Suprapubic skin (tissue), 4 donors: Measurements from ENCODE around the gene C3. TPM values are rescaled to one million over a fixed set of nuclear protein-coding genes. Genes with fewer than 3 reads are reported as not detected.
"Not testable (repeated sequence)": the region's sequence is repeated elsewhere in the genome, so short reads cannot be mapped to it uniquely, and the experiment has no call there.

Source experiments
- DNase-seq, 2 donors: peaks; one replicate each; pipeline ENCODE4 v3.0.0-alpha.2; 2019; ENCODE audit warnings: low spot score in 2 of 2
- H3K27ac ChIP-seq: fragments of 200-600 bp; sonication (generic); one replicate; pipeline ENCODE4 v1.5.1; 2019
- H3K27me3 ChIP-seq: fragments of 200-600 bp; sonication (generic); one replicate; pipeline ENCODE4 v1.5.1; 2019
- H3K36me3 ChIP-seq: fragments of 200-600 bp; sonication (generic); one replicate; pipeline ENCODE4 v1.5.1; 2019
- H3K4me1 ChIP-seq: fragments of 200-600 bp; sonication (generic); one replicate; pipeline ENCODE4 v1.5.1; 2019
- H3K4me3 ChIP-seq: fragments of 200-600 bp; sonication (generic); one replicate; pipeline ENCODE4 v1.5.1; 2019; ENCODE audit warnings: mild to moderate bottlenecking
- H3K9me3 ChIP-seq: fragments of 200-600 bp; sonication (generic); one replicate; pipeline ENCODE4 v1.5.1; 2019
- CTCF ChIP-seq, 2 donors: fragments of 200-600 bp in 1 of 2; fragments of 450-650 bp in 1 of 2; sonication (generic) in 1 of 2; IDR thresholded peaks; one replicate each; pipeline ENCODE4 v1.5.1; 2016 to 2019; ENCODE audit warnings: antibody characterized with exemption in 2 of 2, mild to moderate bottlenecking in 1 of 2, moderate library complexity in 1 of 2
- EP300 ChIP-seq: sonication (generic); formaldehyde crosslinking; IDR thresholded peaks from one replicate; pipeline ENCODE4 v1.6.1; 2017; ENCODE audit warnings: antibody characterized with exemption
- POLR2A ChIP-seq, 2 donors: fragments of 450-650 bp; IDR thresholded peaks; one replicate each; pipeline ENCODE4 v1.6.1; 2017; ENCODE audit warnings: antibody characterized with exemption in 2 of 2, mild to moderate bottlenecking in 2 of 2, moderate library complexity in 2 of 2
- POLR2AphosphoS5 ChIP-seq, 3 donors: sonication (generic); formaldehyde crosslinking; IDR thresholded peaks; one replicate each; pipeline ENCODE4 v1.6.1; 2017; ENCODE audit warnings: antibody characterized with exemption in 3 of 3
- WGBS: methylation state at CpG from one replicate; pipeline ENCODE4 v1.1.5; 2018; 5-methylcytosine and 5-hydroxymethylcytosine counted together
- total RNA-seq, 4 donors: library from RNA; depleted of rRNA; stranded (reverse); fragments of >200 nt; gene quantifications; one replicate each; pipeline ENCODE4 v1.1.0, GENCODE V29; 2016

The C3 gene
- total RNA-seq, 4 donors from 2014 or later: 55.3 to 109 (median 86.8) TPM

- Histone ChIP-seq H3K27me3 (peaks cover 38% of the 10 kb centered on the region), H3K9me3 (no peaks in the 10 kb centered on the region), H3K36me3 (no peaks in the 10 kb centered on the region), H3K4me1 (peaks cover 3% of the 10 kb centered on the region), H3K27ac (no peak overlapping the region), H3K4me3 (no peak overlapping the region)
- TF ChIP-seq POLR2A (IDR thresholded peaks at IDR 0.05): no peak
- TF ChIP-seq EP300: no peak
- TF ChIP-seq POLR2AphosphoS5 (IDR thresholded peaks at IDR 0.05): no peak
- TF ChIP-seq CTCF (IDR thresholded peaks at IDR 0.05): no peak
- 95% methylated on average over 6 of the region's 14 CpGs for WGBS
- DNase-seq: no peak
Measured at GRCh38 chr19:6663236-6664201, 56.9 kb downstream of the C3 start.

- Histone ChIP-seq H3K4me1 (peaks cover 3% of the 10 kb centered on the region), H3K4me3 (no peak overlapping the region), H3K9me3 (no peaks in the 10 kb centered on the region), H3K27me3 (peaks cover 44% of the 10 kb centered on the region), H3K27ac (no peak overlapping the region), H3K36me3 (no peaks in the 10 kb centered on the region)
- no peak for TF ChIP-seq POLR2AphosphoS5 (IDR thresholded peaks at IDR 0.05)
- no peak for TF ChIP-seq POLR2A (IDR thresholded peaks at IDR 0.05)
- no peak for TF ChIP-seq CTCF (IDR thresholded peaks at IDR 0.05)
- TF ChIP-seq EP300: no peak
- no peak for DNase-seq
- WGBS: 74% methylated on average over 5 of the region's 5 CpGs
Measured at GRCh38 chr19:6662702-6663101, 57.7 kb downstream of the C3 start.

GRCh38 chr19:6661509-6662244 is 58.8 kb downstream of the C3 start:
- H3K27ac ChIP-seq, H3K9me3 ChIP-seq, H3K36me3 ChIP-seq, DNase-seq, H3K4me1 ChIP-seq, H3K4me3 ChIP-seq: not testable (repeated sequence)
- H3K27me3 ChIP-seq: peaks cover 52% of the 10 kb centered on the region
- WGBS: 28% methylated on average over 10 of the region's 10 CpGs

- Histone ChIP-seq H3K27me3 (peaks cover 54% of the 10 kb centered on the region), H3K9me3 (no peaks in the 10 kb centered on the region), H3K4me3 (no peak overlapping the region), H3K4me1 (peaks cover 3% of the 10 kb centered on the region), H3K36me3 (no peaks in the 10 kb centered on the region), H3K27ac (no peak overlapping the region)
- 35% methylated on average over 20 of the region's 20 CpGs for WGBS
- TF ChIP-seq POLR2A (IDR thresholded peaks at IDR 0.05) (no peak), CTCF (IDR thresholded peaks at IDR 0.05) (no peak), POLR2AphosphoS5 (IDR thresholded peaks at IDR 0.05) (no peak), EP300 (no peak)
- DNase-seq: no peak
Measured at GRCh38 chr19:6660930-6661329, 59.5 kb downstream of the C3 start.

- DNase-seq, H3K9me3 ChIP-seq, H3K4me3 ChIP-seq, H3K27ac ChIP-seq, H3K4me1 ChIP-seq, H3K36me3 ChIP-seq: not testable (repeated sequence)
- WGBS: 52% methylated on average over 9 of the region's 9 CpGs
- peaks cover 53% of the 10 kb centered on the region for H3K27me3 ChIP-seq
Measured at GRCh38 chr19:6656390-6656789, 64.1 kb downstream of the C3 start.
